COLO668 (cell line): ENCODE results near the gene PLCXD1.
"Not testable (repeated sequence)": the region's sequence is repeated elsewhere in the genome, so short reads cannot be mapped to it uniquely, and the experiment has no call there.

ENCODE experiments used
- DNase-seq: peaks from one replicate; lab custom pipeline; 2025; ENCODE audit not compliant: unreplicated experiment; lab: John Stamatoyannopoulos, UW

PLCXD1 gene

DNA sequence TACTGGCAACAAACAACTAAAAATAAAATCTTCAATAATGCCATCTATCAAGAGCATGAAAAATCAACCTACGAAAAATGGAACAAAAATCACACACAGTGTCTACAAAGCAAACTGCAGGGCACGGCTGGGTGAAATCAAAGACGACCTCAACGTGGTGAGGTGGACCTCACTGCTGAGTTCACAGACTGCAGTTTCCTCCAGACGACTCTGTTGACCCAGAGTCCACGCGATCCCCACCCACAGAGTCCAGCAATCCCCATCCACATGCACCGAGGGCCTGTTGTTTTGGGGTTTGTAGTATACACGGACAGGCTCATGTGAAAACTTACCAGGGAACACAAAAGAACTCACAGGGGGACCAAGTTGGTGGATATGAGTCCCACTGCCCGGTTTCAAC, 68.5 kb downstream of the PLCXD1 start:
- no peak for DNase-seq

DNA sequence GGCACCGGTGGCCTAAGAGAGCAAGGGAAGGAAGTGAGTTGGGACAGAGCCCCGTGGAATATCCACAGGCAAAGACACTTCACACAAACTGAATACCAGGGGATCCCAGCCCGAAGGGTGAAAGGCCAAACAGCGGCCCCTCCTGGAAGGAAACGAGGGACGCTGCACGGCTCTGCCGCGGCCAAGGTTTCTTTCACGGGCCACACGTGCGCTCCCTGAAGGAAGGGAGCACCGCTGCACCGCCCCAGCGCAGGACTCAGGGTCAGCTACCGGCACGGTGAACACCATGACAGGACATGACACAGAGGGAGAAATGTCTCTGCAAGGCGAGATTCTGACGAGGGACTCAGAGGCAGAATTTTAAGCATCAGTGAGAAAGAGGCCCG, 69.0 kb downstream of the PLCXD1 start:
- DNase-seq: no peak

- DNase-seq: no peak
These were observed 69.5 kb downstream of the PLCXD1 start for GRCh38 chrX:350534-351323.

DNA sequence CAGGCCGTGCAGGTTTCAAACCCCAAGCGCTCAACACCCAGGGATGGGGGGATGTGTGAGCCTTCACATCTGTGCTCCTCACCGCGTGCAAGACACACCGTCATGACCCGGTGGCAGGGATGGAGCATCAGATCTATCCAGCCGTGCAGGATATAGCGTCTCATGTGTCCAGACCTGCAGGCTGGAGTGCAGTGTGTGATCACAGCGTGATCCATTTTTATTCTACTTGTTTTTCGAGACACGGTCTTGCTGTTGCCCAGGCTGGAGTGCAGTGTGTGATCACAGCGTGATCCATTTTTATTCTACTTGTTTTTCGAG, 70.1 kb downstream of the PLCXD1 start:
- not testable (repeated sequence) for DNase-seq

- DNase-seq: no peak
These were observed 70.6 kb downstream of the PLCXD1 start for GRCh38 chrX:351736-352135.

GRCh38 chrX:352181-352580, 71.0 kb downstream of the PLCXD1 start:
- DNase-seq: no peak

GRCh38 chrX:352582-353314, 71.6 kb downstream of the PLCXD1 start:
- DNase-seq: no peak
